Measurements from ENCODE around the gene ACIN1.
A peak's percentile ranks its signal among the peaks of the same experiment; 100 is the strongest.

Gene ACIN1

GRCh38 chr14:23009939-23010726, 84.8 kb downstream of the ACIN1 start, which contains the start of gene C14orf93:
C14orf93 (minus strand) TSS chr14:23010143; CDS start chr14:22999023, 11,120 bp downstream.
- peak; percentile 86 for DNase-seq
- Mint-ChIP-seq H3K4me1 (ENCODE audit: low read depth) (peaks cover 50% of the 10 kb centered on the region), H3K27ac (peak within 1 kb of the TSS; percentile 97), H3K36me3 (ENCODE audit: low read depth) (peaks cover 7% of the 10 kb centered on the region), H3K4me3 (peak within 1 kb of the TSS; percentile 86), H3K27me3 (no peaks in the 10 kb centered on the region), H3K9me3 (no peaks in the 10 kb centered on the region)

GRCh38 chr14:23009483-23009938, 85.4 kb downstream of the ACIN1 start:
- H3K27me3 Mint-ChIP-seq = no peaks in the 10 kb centered on the region
- no peaks in the 10 kb centered on the region for H3K9me3 Mint-ChIP-seq
- peaks cover 53% of the 10 kb centered on the region for H3K4me1 Mint-ChIP-seq (ENCODE audit: low read depth)
- peaks cover 7% of the 10 kb centered on the region for H3K36me3 Mint-ChIP-seq (ENCODE audit: low read depth)
- peak overlapping the region; percentile 95 for H3K27ac Mint-ChIP-seq
- H3K4me3 Mint-ChIP-seq = peak overlapping the region; percentile 86
- DNase-seq = no peak

GRCh38 chr14:23008831-23009230, 86.1 kb downstream of the ACIN1 start:
- Mint-ChIP-seq H3K36me3 (ENCODE audit: low read depth) (peaks cover 7% of the 10 kb centered on the region), H3K4me1 (ENCODE audit: low read depth) (peaks cover 53% of the 10 kb centered on the region), H3K9me3 (no peaks in the 10 kb centered on the region), H3K27ac (peak overlapping the region; percentile 33), H3K27me3 (no peaks in the 10 kb centered on the region), H3K4me3 (peak overlapping the region; percentile 86)
- DNase-seq = no peak

Data from activated T-cell treated with anti-CD3 and anti-CD28 coated beads, Interleukin-2, amount 50 U/mL, for 24 hours (primary cell).